Non-pigmented ciliary epithelial cell (primary cell): ENCODE results near the gene TBRG1.
A peak's percentile ranks its signal among the peaks of the same experiment; 100 is the strongest.

Experiments
- DNase-seq: peaks from one replicate; pipeline ENCODE4 v3.0.0-alpha.2; 2010; ENCODE audit warnings: low read depth

TBRG1 gene

GRCh38 chr11:124618863-124619262, 3.8 kb upstream of the TBRG1 start:
- no peak for DNase-seq

- DNase-seq, result no peak
Observed at GRCh38 chr11:124623861-124624525, 1.3 kb downstream of the TBRG1 start.

GRCh38 chr11:124625504-124626168, 3.0 kb downstream of the TBRG1 start:
- DNase-seq, result no peak

GRCh38 chr11:124627546-124627945, 4.9 kb downstream of the TBRG1 start:
- no peak for DNase-seq

GRCh38 chr11:124629961-124630360, 7.3 kb downstream of the TBRG1 start:
- DNase-seq, result no peak

GRCh38 chr11:124633355-124633754, 10.7 kb downstream of the TBRG1 start:
- no peak for DNase-seq

GRCh38 chr11:124635932-124636331, 13.3 kb downstream of the TBRG1 start:
- no peak for DNase-seq

- no peak for DNase-seq
Observed at GRCh38 chr11:124638500-124638899, 15.8 kb downstream of the TBRG1 start.

GRCh38 chr11:124639186-124639585, 16.5 kb downstream of the TBRG1 start:
- no peak for DNase-seq

- no peak for DNase-seq
Observed at GRCh38 chr11:124640666-124641065, 18.0 kb downstream of the TBRG1 start.

- no peak for DNase-seq
Observed at GRCh38 chr11:124642628-124643027, 20.0 kb downstream of the TBRG1 start.

GRCh38 chr11:124643042-124643604, 20.5 kb downstream of the TBRG1 start:
- DNase-seq, result no peak

- DNase-seq, result peak; percentile 93
Observed at GRCh38 chr11:124643605-124644425, 21.2 kb downstream of the TBRG1 start.

GRCh38 chr11:124644426-124645280, 22.0 kb downstream of the TBRG1 start:
- DNase-seq, result no peak

- no peak for DNase-seq
Observed at GRCh38 chr11:124646148-124646547, 23.5 kb downstream of the TBRG1 start.

GRCh38 chr11:124648610-124649009, 25.9 kb downstream of the TBRG1 start:
- no peak for DNase-seq

- no peak for DNase-seq
Observed at GRCh38 chr11:124656774-124657630, 34.3 kb downstream of the TBRG1 start.

- no peak for DNase-seq
Observed at GRCh38 chr11:124657904-124658303, 35.2 kb downstream of the TBRG1 start.

GRCh38 chr11:124658501-124658900, 35.8 kb downstream of the TBRG1 start:
- DNase-seq, result no peak

GRCh38 chr11:124658986-124659385, 36.3 kb downstream of the TBRG1 start:
- DNase-seq, result no peak

GRCh38 chr11:124661553-124661952, 38.9 kb downstream of the TBRG1 start:
- DNase-seq, result no peak
